Activated T-cell treated with anti-CD3 and anti-CD28 coated beads, Interleukin-2, amount 50 U/mL, for 72 hours (primary cell): ENCODE data around the gene TOB1. TPM values are rescaled to one million over a fixed set of nuclear protein-coding genes. Genes with fewer than 3 reads are reported as not detected.
A peak's percentile ranks its signal among the peaks of the same experiment; 100 is the strongest.
"Not testable (repeated sequence)": the region's sequence is repeated elsewhere in the genome, so short reads cannot be mapped to it uniquely, and the experiment has no call there.

ENCODE experiments used
- ATAC-seq, 2 donors: fragments of 150-1000 bp; cut with Tn5 transposase; replicated peaks in 1 of 2; 2 replicates each; pipeline ENCODE4 v1.10.0; 2021; ENCODE audit warnings: moderate library complexity in 2 of 2, mild to moderate bottlenecking in 1 of 2
- DNase-seq, 2 donors: peaks; one replicate each; pipeline ENCODE4 v3.0.0; 2021 to 2022; ENCODE audit warnings: mixed read lengths in 1 of 2
- H3K27ac Mint-ChIP-seq: one replicate; pipeline ENCODE4 v1.8.0; 2022; ENCODE audit warnings: mild to moderate bottlenecking, moderate library complexity, mixed read lengths
- H3K27me3 Mint-ChIP-seq: one replicate; pipeline ENCODE4 v1.8.0; 2022; ENCODE audit warnings: low read depth, mixed read lengths
- H3K36me3 Mint-ChIP-seq, 2 donors: one replicate each; pipeline ENCODE4 v1.8.0; 2022; ENCODE audit warnings: mixed read lengths in 2 of 2, mild to moderate bottlenecking in 1 of 2; ENCODE audit not compliant: insufficient read depth in 2 of 2
- H3K4me1 Mint-ChIP-seq: one replicate; pipeline ENCODE4 v1.8.0; 2022; ENCODE audit warnings: low read depth, mixed read lengths
- H3K4me3 Mint-ChIP-seq, 2 donors: one replicate each; pipeline ENCODE4 v1.8.0; 2022; ENCODE audit warnings: mild to moderate bottlenecking in 2 of 2, mixed read lengths in 2 of 2, moderate library complexity in 2 of 2
- H3K9me3 Mint-ChIP-seq, 2 donors: one replicate each; pipeline ENCODE4 v1.8.0; 2022; ENCODE audit warnings: mixed read lengths in 2 of 2
- total RNA-seq, 2 donors: library from RNA; stranded (reverse); gene quantifications; one replicate each; pipeline ENCODE4 v1.2.3, GENCODE V29; 2022

The TOB1 gene
- total RNA-seq, 2 donors from 2014 or later = 57.3 to 68.9 TPM

DNA sequence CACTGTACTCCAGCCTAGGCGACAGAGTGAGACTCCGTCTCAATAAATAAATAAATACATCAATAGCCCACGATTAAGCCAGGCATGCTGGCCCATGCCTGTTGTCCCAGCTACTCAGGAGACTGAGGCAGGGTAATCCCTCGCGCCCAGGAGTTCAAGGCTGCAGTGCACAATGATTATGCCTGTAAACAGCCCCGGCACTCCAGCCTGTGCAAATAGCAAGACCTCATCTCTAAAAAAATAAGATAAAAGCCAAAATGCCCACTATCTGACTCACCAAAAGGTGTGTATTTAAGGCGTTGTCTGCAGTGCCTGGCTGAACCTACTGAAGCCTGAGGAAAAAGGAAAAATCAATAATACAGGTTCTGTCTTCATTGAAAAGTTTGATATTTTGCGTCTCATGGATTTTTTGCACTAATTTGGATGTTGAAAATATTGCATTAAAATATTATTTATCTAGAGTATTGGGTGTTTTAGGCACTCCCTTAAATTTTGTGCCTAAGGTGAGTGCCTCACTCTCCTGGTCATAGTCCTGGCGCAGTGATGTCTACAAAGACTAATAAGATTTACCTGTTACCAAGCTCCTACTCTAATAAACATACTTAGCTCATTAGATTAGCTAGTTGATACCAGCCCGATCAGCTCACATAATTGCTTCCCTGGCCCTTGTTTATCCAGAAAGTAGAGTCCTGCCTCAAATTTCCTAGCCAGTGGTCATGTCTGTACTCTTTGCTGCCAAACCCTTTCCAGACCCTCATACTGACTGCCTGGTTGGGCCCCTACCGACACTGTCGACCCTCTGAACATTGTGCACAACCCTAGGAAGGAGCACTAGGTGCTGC is 24.7 kb upstream of the TOB1 start:
- H3K9me3 Mint-ChIP-seq = no peaks in the 10 kb centered on the region
- DNase-seq (no peak), ATAC-seq (no peak)
- peaks cover 11% of the 10 kb centered on the region for H3K4me1 Mint-ChIP-seq
- H3K27me3 Mint-ChIP-seq = no peaks in the 10 kb centered on the region
- H3K4me3 Mint-ChIP-seq = no peak overlapping the region
- no peaks in the 10 kb centered on the region for H3K36me3 Mint-ChIP-seq
- no peak overlapping the region for H3K27ac Mint-ChIP-seq

DNA sequence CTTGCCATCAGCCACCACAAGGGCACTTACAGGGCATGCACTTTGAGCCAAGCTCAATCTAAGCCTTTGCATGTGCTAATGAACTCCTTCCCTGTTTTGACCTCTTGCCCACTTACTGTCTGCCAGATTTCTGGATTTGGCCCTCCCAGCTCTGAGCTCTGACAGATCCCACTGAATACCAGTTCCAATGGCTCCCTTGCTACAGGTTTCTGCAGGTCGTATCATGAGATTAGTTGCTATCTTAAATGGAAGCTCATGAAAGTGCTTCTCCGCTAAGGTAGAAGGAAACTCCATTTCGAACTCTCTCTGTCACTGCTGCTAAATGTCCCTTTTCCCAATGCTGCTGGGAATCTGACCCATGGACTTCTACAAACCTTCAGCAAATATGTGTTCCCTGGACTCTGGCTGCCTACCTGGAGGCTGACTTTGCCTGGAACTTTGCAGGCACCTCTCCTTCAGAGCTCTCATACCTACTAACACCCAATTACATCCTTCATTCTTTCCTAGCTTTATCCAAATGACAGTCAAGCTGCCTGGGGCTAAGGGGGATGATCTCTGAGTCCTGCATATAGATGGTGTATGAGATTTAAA is 23.5 kb upstream of the TOB1 start:
- H3K27me3 Mint-ChIP-seq = no peaks in the 10 kb centered on the region
- no peaks in the 10 kb centered on the region for H3K36me3 Mint-ChIP-seq
- no peak for DNase-seq
- H3K4me1 Mint-ChIP-seq = peaks cover 11% of the 10 kb centered on the region
- no peak overlapping the region for H3K4me3 Mint-ChIP-seq
- no peaks in the 10 kb centered on the region for H3K9me3 Mint-ChIP-seq
- ATAC-seq = no peak
- H3K27ac Mint-ChIP-seq = no peak overlapping the region

DNA sequence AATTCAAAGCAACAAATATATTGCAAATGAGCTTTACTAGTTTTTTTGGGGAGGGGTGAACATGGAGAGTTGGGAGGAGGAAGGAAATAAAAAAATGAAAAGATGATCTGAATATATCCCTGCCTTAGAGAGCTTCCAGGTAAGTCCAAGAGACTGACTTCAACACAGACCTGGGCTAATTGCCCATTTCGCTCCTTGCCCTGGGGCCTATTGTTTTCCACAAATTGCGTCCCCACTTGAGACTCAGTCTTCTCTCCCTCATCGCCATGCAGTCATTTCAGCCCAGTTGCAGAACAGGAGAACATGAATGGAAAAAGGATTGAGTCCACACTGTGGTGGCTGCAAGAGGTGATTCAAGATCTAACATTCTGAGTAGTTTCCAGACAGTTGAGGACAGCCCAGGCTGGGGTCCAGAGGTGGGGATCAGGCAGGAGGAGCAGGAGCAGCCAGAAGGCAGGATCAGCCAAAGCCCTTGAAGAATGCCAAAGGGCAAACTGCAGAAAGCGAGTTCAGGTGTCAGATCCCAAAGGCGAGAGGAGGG is 21.6 kb upstream of the TOB1 start:
- H3K4me1 Mint-ChIP-seq = peaks cover 11% of the 10 kb centered on the region
- H3K27ac Mint-ChIP-seq = peak overlapping the region; percentile 7
- H3K36me3 Mint-ChIP-seq = no peaks in the 10 kb centered on the region
- no peaks in the 10 kb centered on the region for H3K9me3 Mint-ChIP-seq
- DNase-seq (no peak), ATAC-seq (no peak)
- H3K4me3 Mint-ChIP-seq = peak overlapping the region in 1 of 2 donors; percentile 22
- H3K27me3 Mint-ChIP-seq = no peaks in the 10 kb centered on the region

DNA sequence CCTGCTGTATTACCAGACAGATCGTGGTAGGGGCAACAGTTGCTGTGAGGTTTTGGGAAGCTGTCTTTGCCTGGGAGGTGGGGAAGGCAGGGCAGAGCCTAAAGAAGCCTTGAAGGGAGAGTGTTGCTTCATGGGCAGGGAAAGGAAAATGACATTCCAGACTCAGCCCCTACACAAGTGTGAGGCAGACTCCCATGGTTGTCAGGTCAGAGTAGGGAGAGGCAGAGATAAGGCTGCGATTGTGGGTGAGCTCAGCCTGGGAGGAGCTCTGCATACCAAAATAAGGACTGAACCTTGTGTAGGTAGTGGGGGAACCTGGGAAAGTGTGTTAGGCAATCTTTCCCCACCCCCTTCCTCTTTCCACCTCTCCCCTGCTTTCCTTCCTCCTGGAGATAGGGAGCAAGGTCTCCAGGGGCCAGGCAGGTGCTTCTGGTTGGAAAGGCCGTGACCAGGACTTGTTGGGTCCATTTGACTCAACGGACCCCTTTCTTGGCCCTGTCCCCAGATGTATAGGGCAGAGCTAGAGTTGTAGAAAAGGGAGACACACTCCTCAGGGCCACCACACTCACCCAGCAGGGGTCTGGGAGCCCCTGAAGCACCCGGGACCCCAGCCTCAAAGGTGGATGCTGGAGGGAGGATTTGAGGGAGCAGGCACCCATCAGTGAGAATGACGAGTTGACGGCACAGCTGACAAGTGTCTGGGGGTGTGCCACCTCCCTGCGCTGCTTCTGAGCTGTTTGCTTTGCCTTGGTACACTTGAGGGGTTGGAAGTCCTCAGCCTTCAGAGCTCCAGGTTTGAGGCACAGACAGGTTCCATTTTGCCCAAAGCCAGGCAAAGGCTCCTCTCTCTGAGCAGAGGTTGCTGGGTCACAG is 18.5 kb upstream of the TOB1 start:
- no peak for ATAC-seq
- H3K27ac Mint-ChIP-seq = no peak overlapping the region
- H3K9me3 Mint-ChIP-seq = no peaks in the 10 kb centered on the region

DNA sequence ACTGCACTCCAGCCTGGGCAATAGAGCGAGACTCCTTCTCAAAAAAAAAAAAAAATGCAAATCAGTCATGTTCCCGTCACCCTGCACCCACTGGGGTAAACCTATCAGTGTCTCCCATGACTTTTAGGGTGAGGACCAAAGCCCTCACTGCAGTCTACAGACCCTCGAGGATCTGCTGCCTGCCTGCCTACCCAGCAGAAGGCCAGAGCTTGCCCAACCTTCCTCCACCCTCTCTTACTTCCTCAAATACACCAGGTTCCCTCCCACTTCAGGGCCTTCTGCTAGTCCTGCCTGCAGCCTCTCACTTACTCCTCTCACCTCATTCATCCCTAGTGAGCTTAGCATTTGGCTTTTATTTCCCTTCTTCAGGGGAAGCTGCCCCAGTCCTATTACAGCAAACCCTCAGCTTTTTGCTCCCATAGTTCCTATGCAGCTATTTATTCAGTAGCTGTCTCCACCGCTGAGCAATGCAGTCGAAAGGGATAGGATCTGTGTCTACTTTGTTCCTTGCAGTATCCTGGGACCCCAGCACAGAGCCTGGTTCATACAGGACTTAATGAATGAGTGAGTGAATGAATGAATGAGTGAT is 17.8 kb upstream of the TOB1 start:
- Mint-ChIP-seq H3K27ac (no peak overlapping the region), H3K4me3 (no peak overlapping the region), H3K27me3 (no peaks in the 10 kb centered on the region), H3K36me3 (peaks cover 0 to 1% of the 10 kb centered on the region in 2 donors), H3K9me3 (no peaks in the 10 kb centered on the region), H3K4me1 (peaks cover 11% of the 10 kb centered on the region)
- DNase-seq = no peak
- no peak for ATAC-seq

More for the DNA sequence above, 18.5 kb upstream of the TOB1 start:
- Mint-ChIP-seq H3K4me3 (no peak overlapping the region), H3K27me3 (no peaks in the 10 kb centered on the region), H3K4me1 (peaks cover 11% of the 10 kb centered on the region), H3K36me3 (no peaks in the 10 kb centered on the region)
- DNase-seq = no peak

DNA sequence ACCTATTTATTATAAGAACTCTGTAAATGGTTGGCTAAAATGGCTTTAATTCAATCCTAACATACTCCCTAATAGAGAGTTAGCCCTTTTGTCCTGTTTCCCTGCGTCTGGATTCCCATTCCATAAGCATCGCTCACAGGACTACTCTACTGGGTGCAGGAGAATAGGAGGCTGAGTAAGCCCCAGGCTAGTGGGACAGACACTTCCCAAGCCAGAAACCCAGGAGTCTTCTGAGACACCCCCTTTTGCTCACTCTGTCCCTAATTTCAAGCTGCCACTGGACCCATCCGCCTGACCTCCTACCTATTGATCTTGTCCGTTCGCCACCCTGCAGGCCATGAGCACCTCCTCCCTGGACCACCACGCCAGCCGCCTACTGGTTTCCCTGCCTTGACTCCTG is 16.7 kb upstream of the TOB1 start:
- Mint-ChIP-seq H3K27ac (no peak overlapping the region), H3K9me3 (no peaks in the 10 kb centered on the region), H3K36me3 (peaks cover 0 to 2% of the 10 kb centered on the region in 2 donors), H3K4me3 (no peak overlapping the region), H3K4me1 (peaks cover 8% of the 10 kb centered on the region), H3K27me3 (no peaks in the 10 kb centered on the region)
- ATAC-seq = no peak
- DNase-seq = no peak

DNA sequence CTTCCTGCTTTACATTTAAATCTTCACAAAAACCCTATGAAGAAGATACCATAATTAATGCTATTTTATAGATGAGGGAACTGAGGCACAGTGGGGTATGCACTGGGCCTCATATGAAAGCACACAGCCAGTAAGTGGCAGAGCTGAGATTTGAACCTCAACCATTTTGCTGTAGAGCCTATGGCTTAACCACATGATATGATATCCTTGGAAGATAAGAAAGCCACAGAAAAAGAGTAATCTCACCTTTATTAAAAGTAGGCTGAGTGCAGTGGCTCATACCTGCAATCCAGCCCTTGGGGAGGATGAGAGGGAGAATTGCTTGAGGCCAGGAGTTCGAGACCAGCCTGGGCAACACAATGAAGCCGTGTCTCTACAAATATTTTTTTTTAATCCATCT is 15.0 kb upstream of the TOB1 start:
- ATAC-seq (no peak), DNase-seq (no peak)
- H3K27ac Mint-ChIP-seq = no peak overlapping the region
- H3K27me3 Mint-ChIP-seq = no peaks in the 10 kb centered on the region
- H3K4me1 Mint-ChIP-seq = no peaks in the 10 kb centered on the region
- H3K9me3 Mint-ChIP-seq = no peaks in the 10 kb centered on the region
- no peak overlapping the region for H3K4me3 Mint-ChIP-seq
- H3K36me3 Mint-ChIP-seq = peaks cover 0 to 2% of the 10 kb centered on the region in 2 donors

DNA sequence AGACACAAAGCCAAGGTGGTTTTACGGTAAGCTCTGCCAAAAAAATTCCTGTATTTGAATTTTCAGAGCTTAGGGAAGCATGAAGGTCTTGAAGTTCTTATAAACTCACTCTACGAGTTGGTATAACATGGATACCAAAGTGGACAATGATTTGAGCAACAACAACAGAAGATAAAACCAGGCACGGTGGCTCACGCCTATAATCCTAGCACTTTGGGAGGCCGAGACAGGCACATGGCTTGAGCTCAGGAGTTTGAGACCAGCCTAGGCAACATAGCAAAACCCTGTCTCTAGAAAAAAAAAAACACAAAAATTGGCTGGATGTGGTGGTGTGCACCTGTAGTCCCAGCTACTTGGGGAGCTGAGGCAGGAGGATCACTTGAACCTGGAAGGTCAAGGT is 12.9 kb upstream of the TOB1 start:
- no peak for ATAC-seq
- DNase-seq = no peak
- Mint-ChIP-seq H3K4me3 (no peak overlapping the region), H3K9me3 (no peaks in the 10 kb centered on the region), H3K27me3 (no peaks in the 10 kb centered on the region), H3K36me3 (peaks cover 0 to 2% of the 10 kb centered on the region in 2 donors), H3K4me1 (no peaks in the 10 kb centered on the region), H3K27ac (no peak overlapping the region)

DNA sequence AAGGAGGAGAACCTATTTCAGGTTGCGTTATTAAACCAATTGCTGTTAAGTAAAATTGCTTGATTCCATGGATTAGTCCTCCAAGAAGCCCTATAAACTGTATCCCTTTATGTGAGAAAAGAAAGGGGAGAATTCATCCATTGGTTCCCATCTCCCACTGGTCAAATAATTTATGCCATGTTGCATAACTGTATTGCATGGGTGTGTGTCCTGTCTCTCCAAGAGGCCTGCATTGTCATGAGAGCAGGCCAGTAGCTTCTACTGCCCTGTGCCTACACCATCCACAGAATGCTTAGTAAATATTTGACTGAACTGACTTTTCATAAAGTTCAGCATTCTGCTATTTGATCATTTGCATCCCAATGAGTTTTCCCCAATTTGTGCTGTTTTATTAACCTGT is 11.7 kb upstream of the TOB1 start:
- Mint-ChIP-seq H3K27me3 (no peaks in the 10 kb centered on the region), H3K4me3 (no peak overlapping the region), H3K27ac (no peak overlapping the region), H3K4me1 (peaks cover 11% of the 10 kb centered on the region), H3K36me3 (peaks cover 0 to 2% of the 10 kb centered on the region in 2 donors), H3K9me3 (no peaks in the 10 kb centered on the region)
- DNase-seq (no peak), ATAC-seq (no peak)

DNA sequence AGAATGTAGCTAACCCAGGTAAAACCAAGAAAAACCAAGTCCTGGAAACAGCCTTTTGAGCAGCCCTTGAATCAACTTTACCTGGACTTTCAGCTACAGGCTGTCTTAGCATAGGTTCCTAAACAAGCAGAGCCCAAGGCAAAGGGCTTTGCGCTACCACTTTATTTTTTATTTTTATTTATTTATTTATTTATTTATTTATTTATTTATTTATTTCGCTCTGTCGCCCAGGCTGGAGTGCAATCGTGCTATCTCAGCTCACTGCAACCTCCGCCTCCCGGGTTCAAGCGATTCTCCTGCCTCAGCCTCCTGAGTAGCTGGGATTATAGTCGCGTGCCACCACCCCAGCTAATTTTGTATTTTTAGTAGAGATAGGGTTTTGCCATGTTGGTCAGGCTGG is 10.9 kb upstream of the TOB1 start:
- H3K36me3 Mint-ChIP-seq, H3K4me3 Mint-ChIP-seq, DNase-seq, H3K9me3 Mint-ChIP-seq, H3K27me3 Mint-ChIP-seq, H3K27ac Mint-ChIP-seq, ATAC-seq: not testable (repeated sequence)
- peaks cover 19% of the 10 kb centered on the region for H3K4me1 Mint-ChIP-seq

DNA sequence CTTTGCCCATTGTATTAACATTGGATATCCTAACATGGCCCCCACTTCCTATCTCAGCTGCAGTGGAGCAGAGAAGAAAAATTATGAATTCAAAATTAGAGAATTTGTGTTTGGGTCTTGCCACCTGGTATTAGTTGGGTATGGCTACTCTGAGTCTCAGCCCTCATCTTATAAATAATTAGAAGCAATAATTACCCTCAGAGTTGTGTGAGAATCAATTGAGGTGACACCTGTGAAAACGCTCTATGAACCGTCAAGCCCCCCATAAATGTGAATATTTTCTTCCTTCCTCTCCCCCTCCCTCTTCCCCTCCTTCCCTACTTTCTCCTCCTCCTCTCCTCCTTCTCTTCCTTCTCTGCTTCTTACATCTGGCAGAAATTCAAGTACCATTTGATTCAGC is 8.9 kb upstream of the TOB1 start:
- Mint-ChIP-seq H3K4me1 (peaks cover 33% of the 10 kb centered on the region), H3K27me3 (no peaks in the 10 kb centered on the region), H3K36me3 (peaks cover 0 to 2% of the 10 kb centered on the region in 2 donors), H3K9me3 (no peaks in the 10 kb centered on the region), H3K27ac (no peak overlapping the region), H3K4me3 (no peak overlapping the region)
- ATAC-seq = no peak
- no peak for DNase-seq

DNA sequence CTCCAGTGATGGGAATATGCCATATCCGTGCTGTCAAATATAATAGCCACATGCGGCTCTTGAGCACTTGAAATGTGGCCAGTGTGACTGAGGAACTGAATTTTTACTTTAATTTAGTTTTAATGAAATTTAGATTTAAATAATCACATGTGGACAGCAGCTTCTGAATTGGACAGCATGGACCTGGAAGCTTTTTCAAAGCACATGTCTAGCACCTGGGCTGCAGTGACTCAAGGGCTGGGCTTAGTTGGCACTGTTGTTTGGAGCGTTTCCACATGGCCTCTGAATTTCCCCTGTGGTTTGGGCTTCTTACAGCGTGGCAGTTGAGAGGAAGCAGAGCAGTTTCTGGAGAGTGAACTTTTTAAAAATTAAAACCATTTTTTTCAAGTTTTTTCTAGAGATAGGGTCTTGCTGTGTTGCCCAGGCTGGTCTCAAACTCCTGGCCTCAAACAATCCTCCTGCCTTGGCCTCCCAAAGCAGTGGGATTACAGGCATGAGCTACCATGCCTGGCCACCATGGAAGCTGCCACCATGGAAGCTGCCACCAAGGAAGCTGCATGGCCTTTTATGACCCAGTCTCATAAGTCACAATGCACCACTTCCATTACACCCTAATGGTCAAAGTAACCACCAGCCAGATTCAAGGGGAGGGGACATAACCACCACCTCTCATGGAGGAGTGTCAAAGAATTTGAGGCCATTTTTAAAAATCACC is 6.7 kb upstream of the TOB1 start:
- Mint-ChIP-seq H3K27ac (no peak overlapping the region), H3K4me1 (peaks cover 46% of the 10 kb centered on the region), H3K4me3 (no peak overlapping the region), H3K36me3 (no peaks in the 10 kb centered on the region), H3K9me3 (no peaks in the 10 kb centered on the region), H3K27me3 (no peaks in the 10 kb centered on the region)
- ATAC-seq (peak; percentile 85 to 88), DNase-seq (peak; percentile 60 to 67)
